NCI-H146 (cell line): ENCODE data around the gene ANO1.

Experiments used
- DNase-seq: peaks from one replicate; lab custom pipeline; 2025; lab: John Stamatoyannopoulos, UW

ANO1 gene

GRCh38 chr11:70138403-70138802 is 60.3 kb downstream of the ANO1 start:
- DNase-seq, result no peak

- no peak for DNase-seq
These were observed 61.8 kb downstream of the ANO1 start for GRCh38 chr11:70139785-70140410.

DNA sequence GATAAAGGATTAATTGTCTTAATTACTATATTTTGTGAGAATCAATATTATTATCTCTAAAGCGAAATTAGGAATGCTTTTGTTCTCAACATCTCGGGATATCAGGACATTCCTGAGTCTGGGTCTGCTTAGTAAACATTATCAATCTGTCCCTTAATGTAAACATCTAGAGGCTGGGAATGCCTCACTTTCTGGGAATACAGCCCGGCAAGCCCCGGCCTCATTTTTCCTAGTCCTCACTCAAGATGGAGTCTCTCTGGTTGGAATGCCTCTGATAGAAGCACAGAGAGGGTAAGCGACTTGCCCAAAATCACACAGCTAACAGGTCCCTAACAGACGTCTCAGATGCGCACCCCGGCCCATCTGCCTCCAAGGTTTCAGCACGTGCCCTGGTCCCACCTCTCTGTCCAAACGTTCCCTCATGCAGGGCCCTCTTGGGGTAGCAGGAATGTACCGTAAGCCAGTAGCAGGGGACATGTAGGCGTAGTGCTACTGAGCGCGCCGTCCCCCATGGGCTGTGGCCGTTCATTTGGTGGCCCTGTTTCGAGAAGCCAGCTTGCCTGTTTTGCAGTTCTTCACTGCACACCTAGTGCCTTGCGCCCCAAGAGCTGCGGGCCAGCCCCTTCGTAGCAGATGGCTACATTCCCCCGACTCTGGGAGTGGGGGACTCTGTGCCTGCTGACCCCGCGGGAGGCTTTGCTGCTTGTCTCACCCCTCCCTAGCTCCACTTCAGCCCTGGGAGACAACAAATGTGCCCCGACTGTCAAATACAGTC is 62.8 kb downstream of the ANO1 start:
- no peak for DNase-seq

GRCh38 chr11:70141486-70142220 is 63.5 kb downstream of the ANO1 start:
- peak; percentile 81 for DNase-seq

GRCh38 chr11:70142221-70142875 is 64.2 kb downstream of the ANO1 start:
- DNase-seq, result no peak

DNA sequence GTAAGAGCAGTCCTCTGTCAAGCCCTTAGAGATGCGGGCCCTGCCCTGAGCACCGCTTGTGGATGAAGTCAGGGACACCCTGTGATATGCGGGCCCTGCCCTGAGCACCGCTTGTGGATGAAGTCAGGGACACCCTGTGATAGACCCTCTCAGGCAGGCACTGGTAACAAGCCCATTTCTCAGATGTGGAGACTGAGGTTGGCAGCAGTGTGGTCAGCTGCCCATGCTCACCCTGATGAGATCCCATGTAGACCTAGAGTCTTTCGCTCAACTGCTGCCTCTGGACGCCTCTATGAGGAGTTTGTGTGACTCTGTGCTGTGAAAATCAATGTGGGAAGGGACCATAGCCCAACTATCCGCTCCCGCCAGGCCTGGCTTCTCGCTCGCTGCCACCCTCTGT is 66.1 kb downstream of the ANO1 start:
- no peak for DNase-seq

DNA sequence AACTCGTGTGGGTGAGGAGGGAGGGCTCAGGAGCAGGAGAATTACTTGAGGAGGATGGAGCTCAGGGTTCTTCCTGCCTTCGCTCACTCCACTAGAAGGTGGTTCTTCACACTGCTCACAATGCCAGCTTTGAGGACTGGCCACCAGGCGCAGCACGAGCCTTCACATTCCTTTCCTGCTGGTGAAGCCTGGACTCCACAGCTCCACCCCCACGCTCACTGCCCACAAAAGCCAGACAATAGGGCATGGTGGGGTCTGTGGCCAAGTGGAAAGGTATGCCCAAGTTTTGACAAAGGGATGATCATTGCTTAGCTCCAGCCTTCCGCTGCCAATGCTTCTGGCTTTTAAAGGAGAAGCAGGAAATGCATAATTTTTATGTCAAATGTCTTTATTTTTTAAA is 67.0 kb downstream of the ANO1 start:
- no peak for DNase-seq

- no peak for DNase-seq
These were observed 67.7 kb downstream of the ANO1 start for GRCh38 chr11:70145841-70146240.

GRCh38 chr11:70146299-70146698 is 68.2 kb downstream of the ANO1 start:
- no peak for DNase-seq

GRCh38 chr11:70146895-70147520 is 68.9 kb downstream of the ANO1 start:
- peak; percentile 56 for DNase-seq

DNA sequence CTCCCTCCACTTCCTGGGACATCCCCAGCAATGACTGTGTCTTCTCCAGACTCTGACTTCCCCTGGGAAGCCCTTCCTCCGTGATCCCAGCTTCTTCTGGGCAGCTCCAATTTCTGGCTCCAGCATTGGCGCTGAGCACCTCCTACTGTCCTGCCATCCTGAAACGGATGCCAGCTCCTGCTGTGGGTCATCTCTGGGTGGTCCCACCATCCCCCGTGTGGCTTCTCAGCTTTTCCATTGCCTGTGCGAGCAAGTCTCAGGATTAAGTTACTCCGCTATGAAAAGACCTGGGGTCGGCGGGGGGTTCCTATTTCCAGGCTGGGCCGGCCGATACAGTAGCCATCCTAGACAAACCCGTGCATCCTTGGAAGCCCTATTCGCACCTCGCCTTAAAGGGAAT is 69.6 kb downstream of the ANO1 start:
- DNase-seq, result no peak

- DNase-seq, result no peak
These were observed 73.6 kb downstream of the ANO1 start for GRCh38 chr11:70151671-70152070.

GRCh38 chr11:70153133-70153727 is 75.1 kb downstream of the ANO1 start:
- DNase-seq, result no peak

- DNase-seq, result no peak
These were observed 77.3 kb downstream of the ANO1 start for GRCh38 chr11:70155386-70155785.

GRCh38 chr11:70156291-70157037 is 78.3 kb downstream of the ANO1 start:
- DNase-seq, result no peak

DNA sequence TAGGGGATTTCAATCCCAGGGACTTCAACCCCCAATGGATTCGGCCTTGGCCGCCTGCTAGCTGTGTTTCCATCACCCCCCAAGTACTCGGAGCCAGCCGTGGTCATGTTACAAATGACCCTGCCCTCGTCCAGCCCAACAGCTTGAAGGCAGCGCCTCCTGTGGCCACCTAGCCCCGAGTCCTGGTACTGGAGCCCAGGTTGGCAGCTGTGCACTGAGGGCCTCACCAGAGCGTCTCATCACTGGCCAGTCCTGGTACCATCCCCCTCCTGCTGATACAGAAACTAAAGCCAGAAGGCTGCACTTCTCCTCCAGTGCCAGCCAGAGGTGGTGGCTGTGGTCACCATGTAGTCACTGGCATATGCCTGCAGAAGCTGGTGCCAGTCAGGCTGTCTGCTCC is 80.1 kb downstream of the ANO1 start:
- peak; percentile 18 for DNase-seq

- no peak for DNase-seq
These were observed 80.8 kb downstream of the ANO1 start for GRCh38 chr11:70158757-70159389.

GRCh38 chr11:70159627-70160570 is 81.8 kb downstream of the ANO1 start:
- DNase-seq, result no peak

DNA sequence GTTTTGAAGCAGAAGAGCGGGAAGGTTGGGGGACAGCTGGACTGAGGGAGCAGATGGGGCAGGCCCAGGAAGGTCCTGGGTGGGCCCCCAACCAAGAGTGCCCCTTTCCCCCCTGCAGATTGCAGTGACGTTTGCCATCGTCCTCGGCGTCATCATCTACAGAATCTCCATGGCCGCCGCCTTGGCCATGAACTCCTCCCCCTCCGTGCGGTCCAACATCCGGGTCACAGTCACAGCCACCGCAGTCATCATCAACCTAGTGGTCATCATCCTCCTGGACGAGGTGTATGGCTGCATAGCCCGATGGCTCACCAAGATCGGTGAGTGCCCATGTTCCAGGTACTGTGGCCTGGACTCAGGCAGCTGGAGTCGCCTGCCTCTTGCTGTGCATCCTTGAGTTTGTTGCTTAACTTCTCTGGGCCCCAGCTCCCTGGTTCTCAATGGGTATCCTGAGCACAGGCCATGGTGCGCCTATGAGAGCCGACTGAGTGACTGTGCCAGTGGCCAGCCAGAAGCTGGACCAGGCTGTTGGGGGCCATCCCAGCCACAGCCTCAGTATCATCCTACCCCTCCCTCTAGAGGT is 83.0 kb downstream of the ANO1 start:
- DNase-seq, result no peak
